WTC11 (cell line): Measurements from ENCODE around the gene AIP.

ENCODE experiments used
- ETV6 ChIP-seq: sonication (generic); formaldehyde crosslinking; IDR thresholded peaks from 2 replicates; pipeline ENCODE4 v1.8.1; 2022; ENCODE audit warnings: mild to moderate bottlenecking, missing genetic modification reagents
- FOXK1 ChIP-seq: sonication (generic); formaldehyde crosslinking; IDR thresholded peaks from 2 replicates; pipeline ENCODE4 v1.8.0; 2022; ENCODE audit warnings: mild to moderate bottlenecking, moderate library complexity, missing genetic modification reagents
- GABPB1 ChIP-seq: sonication (generic); formaldehyde crosslinking; IDR thresholded peaks from 2 replicates; pipeline ENCODE4 v1.8.1; 2023; ENCODE audit warnings: mild to moderate bottlenecking, missing genetic modification reagents
- IRF2 ChIP-seq: sonication (generic); formaldehyde crosslinking; IDR thresholded peaks from 2 replicates; pipeline ENCODE4 v1.8.0; 2022; ENCODE audit warnings: low read depth, missing genetic modification reagents, borderline replicate concordance
- JUN ChIP-seq: sonication (generic); formaldehyde crosslinking; IDR thresholded peaks from 2 replicates; pipeline ENCODE4 v1.8.0; 2023; ENCODE audit warnings: mild to moderate bottlenecking, missing genetic modification reagents
- NFYB ChIP-seq: sonication (generic); formaldehyde crosslinking; conservative IDR thresholded peaks from 2 replicates; pipeline ENCODE4 v1.8.0; 2022; ENCODE audit warnings: low read depth, missing genetic modification reagents
- NR2C2 ChIP-seq: sonication (generic); formaldehyde crosslinking; IDR thresholded peaks from 2 replicates; pipeline ENCODE4 v1.8.0; 2022; ENCODE audit warnings: mild to moderate bottlenecking, missing genetic modification reagents
- ZNF121 ChIP-seq: sonication (generic); formaldehyde crosslinking; IDR thresholded peaks from 2 replicates; pipeline ENCODE4 v1.8.0; 2023; ENCODE audit warnings: missing genetic modification reagents
- TF ChIP-seq, protein P1 (sequence below): sonication (generic); formaldehyde crosslinking; conservative IDR thresholded peaks from 2 replicates; pipeline ENCODE4 v1.8.1; 2022; ENCODE audit warnings: mild to moderate bottlenecking, missing genetic modification reagents
- TF ChIP-seq, protein P2 (sequence below): sonication (generic); formaldehyde crosslinking; IDR thresholded peaks from 2 replicates; pipeline ENCODE4 v1.8.0; 2023; ENCODE audit warnings: missing genetic modification reagents
- TF ChIP-seq, protein P3 (sequence below): fragments of 200-600 bp; IDR thresholded peaks from 2 replicates; pipeline ENCODE4 v1.8.0; 2022; ENCODE audit warnings: antibody characterized with exemption

DNA sequence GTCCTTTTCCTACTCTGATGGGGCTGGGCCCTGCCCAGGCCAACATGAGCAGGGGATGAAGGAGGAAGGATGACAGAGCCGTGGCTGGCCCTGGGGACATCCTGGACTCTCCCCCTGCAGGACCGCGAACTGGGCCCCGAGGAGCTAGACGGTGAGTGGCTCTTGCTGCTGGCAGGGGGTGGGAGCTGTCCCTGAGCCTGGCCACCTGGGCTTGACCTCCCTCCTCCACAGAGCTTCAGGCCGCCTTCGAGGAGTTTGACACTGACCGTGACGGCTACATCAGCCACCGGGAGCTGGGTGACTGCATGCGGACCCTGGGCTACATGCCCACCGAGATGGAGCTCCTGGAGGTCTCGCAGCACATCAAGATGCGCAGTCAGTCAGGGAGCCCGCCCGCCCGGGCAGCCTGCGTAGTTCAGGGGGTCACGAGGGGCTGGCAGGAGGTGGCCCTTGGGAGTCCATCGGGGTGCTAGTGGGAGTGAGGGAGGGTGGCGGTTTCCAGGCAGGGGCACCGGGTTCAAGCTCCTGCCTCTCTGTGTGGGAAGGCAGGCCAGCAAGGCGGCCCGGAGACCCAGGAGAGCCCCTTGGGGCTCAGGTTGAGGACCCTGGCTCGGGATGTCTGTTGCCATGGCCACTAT, 26.6 kb upstream of the AIP start:
- TF ChIP-seq FOXK1 (CRISPR knock-in tag), result no peak
- TF ChIP-seq NR2C2, result no peak
- TF ChIP-seq, protein P1, sequence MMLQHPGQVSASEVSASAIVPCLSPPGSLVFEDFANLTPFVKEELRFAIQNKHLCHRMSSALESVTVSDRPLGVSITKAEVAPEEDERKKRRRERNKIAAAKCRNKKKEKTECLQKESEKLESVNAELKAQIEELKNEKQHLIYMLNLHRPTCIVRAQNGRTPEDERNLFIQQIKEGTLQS, result no peak
- TF ChIP-seq, protein P2, sequence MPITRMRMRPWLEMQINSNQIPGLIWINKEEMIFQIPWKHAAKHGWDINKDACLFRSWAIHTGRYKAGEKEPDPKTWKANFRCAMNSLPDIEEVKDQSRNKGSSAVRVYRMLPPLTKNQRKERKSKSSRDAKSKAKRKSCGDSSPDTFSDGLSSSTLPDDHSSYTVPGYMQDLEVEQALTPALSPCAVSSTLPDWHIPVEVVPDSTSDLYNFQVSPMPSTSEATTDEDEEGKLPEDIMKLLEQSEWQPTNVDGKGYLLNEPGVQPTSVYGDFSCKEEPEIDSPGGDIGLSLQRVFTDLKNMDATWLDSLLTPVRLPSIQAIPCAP, result no peak
- TF ChIP-seq IRF2 (CRISPR knock-in tag), result no peak
- TF ChIP-seq GABPB1 (CRISPR knock-in tag), result no peak
- no peak for TF ChIP-seq JUN (CRISPR knock-in tag)
- TF ChIP-seq NFYB (CRISPR knock-in tag), result no peak
- TF ChIP-seq ETV6, result no peak
- TF ChIP-seq ZNF121, result no peak
- TF ChIP-seq, protein P3, sequence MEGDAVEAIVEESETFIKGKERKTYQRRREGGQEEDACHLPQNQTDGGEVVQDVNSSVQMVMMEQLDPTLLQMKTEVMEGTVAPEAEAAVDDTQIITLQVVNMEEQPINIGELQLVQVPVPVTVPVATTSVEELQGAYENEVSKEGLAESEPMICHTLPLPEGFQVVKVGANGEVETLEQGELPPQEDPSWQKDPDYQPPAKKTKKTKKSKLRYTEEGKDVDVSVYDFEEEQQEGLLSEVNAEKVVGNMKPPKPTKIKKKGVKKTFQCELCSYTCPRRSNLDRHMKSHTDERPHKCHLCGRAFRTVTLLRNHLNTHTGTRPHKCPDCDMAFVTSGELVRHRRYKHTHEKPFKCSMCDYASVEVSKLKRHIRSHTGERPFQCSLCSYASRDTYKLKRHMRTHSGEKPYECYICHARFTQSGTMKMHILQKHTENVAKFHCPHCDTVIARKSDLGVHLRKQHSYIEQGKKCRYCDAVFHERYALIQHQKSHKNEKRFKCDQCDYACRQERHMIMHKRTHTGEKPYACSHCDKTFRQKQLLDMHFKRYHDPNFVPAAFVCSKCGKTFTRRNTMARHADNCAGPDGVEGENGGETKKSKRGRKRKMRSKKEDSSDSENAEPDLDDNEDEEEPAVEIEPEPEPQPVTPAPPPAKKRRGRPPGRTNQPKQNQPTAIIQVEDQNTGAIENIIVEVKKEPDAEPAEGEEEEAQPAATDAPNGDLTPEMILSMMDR, result no peak
